GM23248 (cell line): Measurements from ENCODE around the gene MRPL27. TPM values are rescaled to one million over a fixed set of nuclear protein-coding genes. Genes with fewer than 3 reads are reported as not detected.

Experiments
- DNase-seq: peaks from one replicate; pipeline ENCODE4 v3.0.0-alpha.2; 2015
- H2AFZ ChIP-seq: fragments of 200-600 bp; sonication (generic); 2 replicates; pipeline ENCODE4 v1.6.1; 2016; ENCODE audit warnings: antibody characterized with exemption
- H3F3A ChIP-seq: fragments of 200-600 bp; sonication (generic); 2 replicates; pipeline ENCODE4 v1.6.1; 2016; ENCODE audit warnings: mild to moderate bottlenecking, antibody characterized with exemption, mixed run types; ENCODE audit not compliant: insufficient read depth
- H3K27ac ChIP-seq: fragments of 200-600 bp; sonication (generic); 2 replicates; pipeline ENCODE4 v1.5.1; 2016; ENCODE audit warnings: mild to moderate bottlenecking
- H3K27me3 ChIP-seq: fragments of 200-600 bp; sonication (generic); replicated peaks from 2 replicates; pipeline ENCODE4 v1.6.1; 2016; ENCODE audit warnings: mild to moderate bottlenecking; ENCODE audit not compliant: insufficient read depth
- H3K36me3 ChIP-seq: fragments of 200-600 bp; sonication (generic); 2 replicates; pipeline ENCODE4 v1.6.1; 2016; ENCODE audit warnings: low read depth, mild to moderate bottlenecking
- H3K4me1 ChIP-seq: fragments of 200-600 bp; sonication (generic); 2 replicates; pipeline ENCODE4 v1.6.1; 2016; ENCODE audit warnings: mild to moderate bottlenecking; ENCODE audit not compliant: insufficient read depth
- H3K4me2 ChIP-seq: fragments of 200-600 bp; sonication (generic); one replicate; pipeline ENCODE4 v1.6.1; 2016; ENCODE audit warnings: mild to moderate bottlenecking; ENCODE audit not compliant: unreplicated experiment
- H3K4me3 ChIP-seq: fragments of 200-600 bp; sonication (generic); 2 replicates; pipeline ENCODE4 v1.5.1; 2016; ENCODE audit warnings: mild to moderate bottlenecking
- H3K79me2 ChIP-seq: fragments of 200-600 bp; sonication (generic); 2 replicates; pipeline ENCODE4 v1.6.1; 2016; ENCODE audit warnings: mild to moderate bottlenecking; ENCODE audit not compliant: insufficient read depth
- H3K9ac ChIP-seq: fragments of 200-600 bp; sonication (generic); 2 replicates; pipeline ENCODE4 v1.6.1; 2016; ENCODE audit warnings: mild to moderate bottlenecking
- H3K9me2 ChIP-seq: fragments of 200-600 bp; sonication (generic); 2 replicates; pipeline ENCODE4 v1.6.1; 2016; ENCODE audit warnings: mixed run types, mild to moderate bottlenecking, moderate library complexity; ENCODE audit not compliant: insufficient read depth
- H3K9me3 ChIP-seq: fragments of 200-600 bp; sonication (generic); one replicate; pipeline ENCODE4 v1.6.1; 2017; ENCODE audit warnings: low read depth
- H4K20me1 ChIP-seq: fragments of 200-600 bp; sonication (generic); 2 replicates; pipeline ENCODE4 v1.6.0; 2016; ENCODE audit not compliant: insufficient read depth
- EZH2 ChIP-seq: fragments of 200-600 bp; sonication (generic); IDR thresholded peaks from 2 replicates; pipeline ENCODE4 v1.6.1; 2018; ENCODE audit warnings: antibody characterized with exemption, mild to moderate bottlenecking; ENCODE audit not compliant: insufficient read depth, poor library complexity, severe bottlenecking
- EZH2phosphoT487 ChIP-seq: fragments of 200-600 bp; sonication (generic); IDR thresholded peaks from 2 replicates; pipeline ENCODE4 v1.6.1; 2018; ENCODE audit warnings: antibody characterized with exemption, moderate library complexity, mild to moderate bottlenecking, low read depth; ENCODE audit not compliant: insufficient read depth
- WGBS, 2 experiments: methylation state at CpG; one replicate each; pipeline ENCODE4 v1.1.6; 2015 to 2017; ENCODE audit warnings: low lambda C conversion rate in 2 of 2, low coverage in 1 of 2; ENCODE audit errors: missing lambda C conversion rate in 2 of 2; 5-methylcytosine and 5-hydroxymethylcytosine counted together
- in situ Hi-C: fragments of 300-500 bp; cut with MboI; formaldehyde crosslinking; loops from 2 replicates; pipeline ENCODE4 v1.15.0; 2020
- polyA plus RNA-seq: library from polyadenylated mRNA; unstranded; fragments of >200 nt; fragmentation: Nextera tagmentation; extraction: Ambion mirVana; gene quantifications from 2 replicates; pipeline ENCODE4 v1.2.1, GENCODE V29; 2016
- total RNA-seq: library from RNA; depleted of rRNA; stranded (reverse); fragments of >200 nt; shearing (Covaris generic); gene quantifications from 2 replicates; pipeline ENCODE4 v1.2.3, GENCODE V29; 2014

The MRPL27 gene
- total and polyA plus RNA-seq, 2 experiments from 2014 or later, result 49.3 to 120 TPM

- WGBS, 2 experiments, result 62 to 67% methylated on average over 6 to 7 of the region's 7 CpGs
- Histone ChIP-seq H3K4me2 (peak overlapping the region; percentile 58), H3K27ac (peak overlapping the region; percentile 12; the same call in 1 of the 2 replicates), H3K36me3 (no peaks in the 10 kb centered on the region), H3K4me3 (no peak overlapping the region), H4K20me1 (no peaks in the 10 kb centered on the region), H3K79me2 (peaks cover 48% of the 10 kb centered on the region), H3K27me3 (no peaks in the 10 kb centered on the region), H3K9me3 (no peaks in the 10 kb centered on the region), H3F3A (peaks cover 13% of the 10 kb centered on the region; the same call in 1 of the 2 replicates), H3K9ac (peak overlapping the region; percentile 91; the same call in 1 of the 2 replicates), H3K9me2 (no peaks in the 10 kb centered on the region), H3K4me1 (peaks cover 18% of the 10 kb centered on the region), H2AFZ (no peak overlapping the region)
- TF ChIP-seq EZH2phosphoT487, result no peak
- no peak for TF ChIP-seq EZH2
- peak; percentile 66 for DNase-seq
- in situ Hi-C loops, result no loop called here
Observed at GRCh38 chr17:50348522-50349242, 24.3 kb downstream of the MRPL27 start.

GRCh38 chr17:50347894-50348291 is 25.1 kb downstream of the MRPL27 start:
- no peak overlapping the region for H2AFZ ChIP-seq
- no peaks in the 10 kb centered on the region for H4K20me1 ChIP-seq
- H3K27me3 ChIP-seq, result no peaks in the 10 kb centered on the region
- H3K4me2 ChIP-seq, result peak overlapping the region; percentile 58
- peak overlapping the region; percentile 75 for H3K4me3 ChIP-seq
- TF ChIP-seq EZH2phosphoT487 (no peak), EZH2 (no peak)
- H3K27ac ChIP-seq, result peak overlapping the region; percentile 12; the same call in 1 of the 2 replicates
- no peaks in the 10 kb centered on the region for H3K9me3 ChIP-seq
- WGBS, 2 experiments, result 57 to 63% methylated on average over 3 of the region's 3 CpGs
- H3K36me3 ChIP-seq, result no peaks in the 10 kb centered on the region
- H3K9me2 ChIP-seq, result no peaks in the 10 kb centered on the region
- in situ Hi-C loops, result no loop called here
- no peak for DNase-seq
- peak overlapping the region; percentile 91 for H3K9ac ChIP-seq
- peaks cover 18% of the 10 kb centered on the region for H3K4me1 ChIP-seq
- peaks cover 13% of the 10 kb centered on the region; the same call in 1 of the 2 replicates for H3F3A ChIP-seq
- H3K79me2 ChIP-seq, result peaks cover 48% of the 10 kb centered on the region

GRCh38 chr17:50347117-50347893 is 25.7 kb downstream of the MRPL27 start:
- peaks cover 18% of the 10 kb centered on the region for H3K4me1 ChIP-seq
- H3K79me2 ChIP-seq, result peaks cover 48% of the 10 kb centered on the region
- no peaks in the 10 kb centered on the region for H3K36me3 ChIP-seq
- H2AFZ ChIP-seq, result peak overlapping the region; percentile 72
- H3K27me3 ChIP-seq, result no peaks in the 10 kb centered on the region
- peaks cover 13% of the 10 kb centered on the region; the same call in 1 of the 2 replicates for H3F3A ChIP-seq
- no peak for TF ChIP-seq EZH2phosphoT487
- no peak for TF ChIP-seq EZH2
- H3K4me2 ChIP-seq, result peak overlapping the region; percentile 52
- in situ Hi-C loops, result no loop called here
- H3K27ac ChIP-seq, result no peak overlapping the region
- peak overlapping the region; percentile 75 for H3K4me3 ChIP-seq
- WGBS, 2 experiments, result 11 to 12% methylated on average over 17 of the region's 17 CpGs
- H3K9ac ChIP-seq, result peak overlapping the region; percentile 91
- no peaks in the 10 kb centered on the region for H3K9me3 ChIP-seq
- H4K20me1 ChIP-seq, result no peaks in the 10 kb centered on the region
- no peaks in the 10 kb centered on the region for H3K9me2 ChIP-seq
- peak; percentile 25 for DNase-seq

GRCh38 chr17:50346313-50347116 is 26.5 kb downstream of the MRPL27 start:
- DNase-seq, result peak; percentile 57
- TF ChIP-seq EZH2phosphoT487 (no peak), EZH2 (no peak)
- Histone ChIP-seq H3K4me1 (peaks cover 18% of the 10 kb centered on the region), H3K27me3 (no peaks in the 10 kb centered on the region), H3K27ac (no peak overlapping the region), H3K79me2 (peaks cover 48% of the 10 kb centered on the region), H3K9me3 (no peaks in the 10 kb centered on the region), H2AFZ (peak overlapping the region; percentile 94), H3K36me3 (no peaks in the 10 kb centered on the region), H3F3A (peaks cover 13% of the 10 kb centered on the region; the same call in 1 of the 2 replicates), H3K9ac (peak overlapping the region; percentile 91), H4K20me1 (no peaks in the 10 kb centered on the region), H3K4me3 (peak overlapping the region; percentile 75), H3K4me2 (peak overlapping the region; percentile 52), H3K9me2 (no peaks in the 10 kb centered on the region)
- 0 to 3% methylated on average over 22 to 53 of the region's 57 CpGs for WGBS, 2 experiments
- in situ Hi-C loops, result no loop called here
